Parathyroid adenoma (tissue), 2 donors: ENCODE results near the gene ACKR2.

ENCODE experiments used
- H2AFZ ChIP-seq: fragments of 300-600 bp; sonication (generic); one replicate; pipeline ENCODE4 v1.7.0; 2017; ENCODE audit warnings: antibody characterized with exemption, mild to moderate bottlenecking
- H3K27ac ChIP-seq: fragments of 300-600 bp; sonication (generic); one replicate; pipeline ENCODE4 v1.7.0; 2017
- H3K27me3 ChIP-seq: fragments of 300-600 bp; sonication (generic); one replicate; pipeline ENCODE4 v1.7.0; 2017; ENCODE audit warnings: low read length; ENCODE audit not compliant: control insufficient read depth, insufficient read depth
- H3K36me3 ChIP-seq: fragments of 300-600 bp; sonication (generic); one replicate; pipeline ENCODE4 v1.7.0; 2017; ENCODE audit warnings: low read length; ENCODE audit not compliant: control insufficient read depth, insufficient read depth
- H3K4me1 ChIP-seq: fragments of 300-600 bp; sonication (generic); one replicate; pipeline ENCODE4 v1.7.0; 2017; ENCODE audit warnings: control low read depth
- H3K4me2 ChIP-seq: fragments of 300-600 bp; sonication (generic); one replicate; pipeline ENCODE4 v1.7.0; 2017; ENCODE audit warnings: low read length
- H3K4me3 ChIP-seq: fragments of 300-600 bp; sonication (generic); one replicate; pipeline ENCODE4 v1.7.0; 2017; ENCODE audit warnings: low read depth, low read length
- H3K79me2 ChIP-seq: fragments of 300-600 bp; sonication (generic); one replicate; pipeline ENCODE4 v1.7.0; 2017; ENCODE audit warnings: control low read depth
- H3K9ac ChIP-seq: fragments of 300-600 bp; sonication (generic); one replicate; pipeline ENCODE4 v1.7.0; 2017; ENCODE audit warnings: mild to moderate bottlenecking
- H3K9me3 ChIP-seq: fragments of 300-600 bp; sonication (generic); one replicate; pipeline ENCODE4 v1.7.0; 2017; ENCODE audit warnings: low read length; ENCODE audit not compliant: control insufficient read depth
- CTCF ChIP-seq: fragments of 300-600 bp; sonication (generic); IDR thresholded peaks from one replicate; pipeline ENCODE4 v1.7.0; 2017; ENCODE audit warnings: antibody characterized with exemption, mild to moderate bottlenecking
- donor health status: primary hyperparathyroidism.

The ACKR2 gene

GRCh38 chr3:42838571-42838970 lies 29.3 kb downstream of the ACKR2 start:
- no peak overlapping the region for H3K27ac ChIP-seq
- no peak overlapping the region for H3K4me3 ChIP-seq
- H3K4me2 ChIP-seq: no peak overlapping the region
- H2AFZ ChIP-seq: no peak overlapping the region
- no peaks in the 10 kb centered on the region for H3K36me3 ChIP-seq
- H3K27me3 ChIP-seq: no peaks in the 10 kb centered on the region
- no peak for TF ChIP-seq CTCF
- H3K79me2 ChIP-seq: no peaks in the 10 kb centered on the region
- no peaks in the 10 kb centered on the region for H3K4me1 ChIP-seq
- no peak overlapping the region for H3K9ac ChIP-seq
- no peaks in the 10 kb centered on the region for H3K9me3 ChIP-seq

GRCh38 chr3:42839616-42840015 lies 30.4 kb downstream of the ACKR2 start:
- Histone ChIP-seq H3K4me3 (no peak overlapping the region), H3K79me2 (no peaks in the 10 kb centered on the region), H2AFZ (peak overlapping the region; percentile 84), H3K4me1 (no peaks in the 10 kb centered on the region), H3K27ac (no peak overlapping the region), H3K9ac (no peak overlapping the region), H3K4me2 (no peak overlapping the region), H3K27me3 (no peaks in the 10 kb centered on the region), H3K9me3 (no peaks in the 10 kb centered on the region), H3K36me3 (no peaks in the 10 kb centered on the region)
- peak; percentile 84 for TF ChIP-seq CTCF

- H2AFZ ChIP-seq: no peak overlapping the region
- no peaks in the 10 kb centered on the region for H3K79me2 ChIP-seq
- H3K4me1 ChIP-seq: no peaks in the 10 kb centered on the region
- H3K27ac ChIP-seq: no peak overlapping the region
- no peak overlapping the region for H3K4me3 ChIP-seq
- H3K9ac ChIP-seq: no peak overlapping the region
- no peaks in the 10 kb centered on the region for H3K36me3 ChIP-seq
- no peaks in the 10 kb centered on the region for H3K9me3 ChIP-seq
- no peak overlapping the region for H3K4me2 ChIP-seq
- TF ChIP-seq CTCF: no peak
- H3K27me3 ChIP-seq: no peaks in the 10 kb centered on the region
These were observed 32.1 kb downstream of the ACKR2 start for GRCh38 chr3:42841332-42841731.

- TF ChIP-seq CTCF: no peak
- H3K36me3 ChIP-seq: no peaks in the 10 kb centered on the region
- H3K9ac ChIP-seq: no peak overlapping the region
- H3K4me3 ChIP-seq: no peak overlapping the region
- H3K4me1 ChIP-seq: no peaks in the 10 kb centered on the region
- no peaks in the 10 kb centered on the region for H3K27me3 ChIP-seq
- no peaks in the 10 kb centered on the region for H3K79me2 ChIP-seq
- no peak overlapping the region for H2AFZ ChIP-seq
- H3K4me2 ChIP-seq: no peak overlapping the region
- peak overlapping the region; percentile 32 for H3K27ac ChIP-seq
- H3K9me3 ChIP-seq: no peaks in the 10 kb centered on the region
These were observed 34.6 kb downstream of the ACKR2 start for GRCh38 chr3:42843713-42844411.

GRCh38 chr3:42844412-42844713 lies 35.1 kb downstream of the ACKR2 start:
- Histone ChIP-seq H3K27ac (no peak overlapping the region), H3K4me2 (no peak overlapping the region), H3K4me1 (no peaks in the 10 kb centered on the region), H3K79me2 (no peaks in the 10 kb centered on the region), H3K9ac (no peak overlapping the region), H2AFZ (no peak overlapping the region), H3K4me3 (no peak overlapping the region), H3K36me3 (no peaks in the 10 kb centered on the region), H3K27me3 (no peaks in the 10 kb centered on the region), H3K9me3 (no peaks in the 10 kb centered on the region)
- no peak for TF ChIP-seq CTCF
